ENCODE data around the gene CIBAR2. TPM values are rescaled to one million over a fixed set of nuclear protein-coding genes. Genes with fewer than 3 reads are reported as not detected.

Gene CIBAR2
- total and polyA plus RNA-seq, 2 experiments from 2014 or later, result not detected

- H3K4me1 ChIP-seq (ENCODE audit: insufficient read depth), result peaks cover 6% of the 10 kb centered on the region
- Mint-ChIP-seq H3K27ac (no peak overlapping the region), H3K4me1 (peaks cover 13% of the 10 kb centered on the region), H3K36me3 (ENCODE audit: low read depth) (no peaks in the 10 kb centered on the region; the same call in 2 of the 3 replicates), H3K4me3 (no peak overlapping the region), H3K9me3 (peaks cover 3% of the 10 kb centered on the region), H3K27me3 (ENCODE audit: insufficient read depth, low read depth, poor library complexity) (peaks cover 13% of the 10 kb centered on the region)
- no peaks in the 10 kb centered on the region for H4K20me1 ChIP-seq (replicated peaks; ENCODE audit: insufficient read depth)
- TF ChIP-seq ZNF331 (CRISPR knock-in tag; IDR thresholded peaks at IDR 0.05; ENCODE audit: low read depth) (no peak), CTCF (conservative IDR thresholded peaks at IDR 0.05; ENCODE audit: low read depth in 2 of 2) (no peak), EZH2 (IDR thresholded peaks at IDR 0.05; ENCODE audit: low read depth, unreplicated experiment) (no peak), JUNB (IDR thresholded peaks at IDR 0.05; ENCODE audit: unreplicated experiment) (no peak), NANOG (IDR thresholded peaks at IDR 0.05; ENCODE audit: borderline replicate concordance) (no peak), ETS1 (IDR thresholded peaks at IDR 0.05) (no peak), EZH2phosphoT487 (IDR thresholded peaks at IDR 0.05; ENCODE audit: unreplicated experiment) (no peak), REST (IDR thresholded peaks at IDR 0.05; ENCODE audit: unreplicated experiment) (no peak)
- no peaks in the 10 kb centered on the region for H3K27me3 ChIP-seq (ENCODE audit: insufficient read depth)
- DNase-seq (ENCODE audit: low spot score), result no peak
- H3K79me2 ChIP-seq (replicated peaks; ENCODE audit: insufficient read depth), result no peaks in the 10 kb centered on the region
- peaks cover 4% of the 10 kb centered on the region; the same call in 1 of the 2 replicates for H3K9me2 ChIP-seq (ENCODE audit: insufficient read depth)
- no peak for ATAC-seq
- H3K36me3 ChIP-seq (ENCODE audit: insufficient read depth), result no peaks in the 10 kb centered on the region
- H3K27ac ChIP-seq (ENCODE audit: low read depth), result no peak overlapping the region
- no peak overlapping the region for H3K4me2 ChIP-seq
- no peak overlapping the region for H3K4me3 ChIP-seq
- H2AFZ ChIP-seq, result no peak overlapping the region
- H3F3A ChIP-seq (replicated peaks; ENCODE audit: low read depth), result no peaks in the 10 kb centered on the region
These were observed 40.8 kb upstream of the CIBAR2 start for GRCh38 chr16:85153046-85153445.

GRCh38 chr16:85152414-85153030 lies 40.2 kb upstream of the CIBAR2 start:
- no peak overlapping the region for H3K4me2 ChIP-seq
- peaks cover 2% of the 10 kb centered on the region for H3K4me1 ChIP-seq (ENCODE audit: insufficient read depth)
- no peak overlapping the region for H3K4me3 ChIP-seq
- H3F3A ChIP-seq (replicated peaks; ENCODE audit: low read depth), result no peaks in the 10 kb centered on the region
- no peaks in the 10 kb centered on the region for H4K20me1 ChIP-seq (replicated peaks; ENCODE audit: insufficient read depth)
- Mint-ChIP-seq H3K9me3 (peaks cover 3% of the 10 kb centered on the region), H3K4me3 (no peak overlapping the region), H3K36me3 (ENCODE audit: low read depth) (no peaks in the 10 kb centered on the region; the same call in 2 of the 3 replicates), H3K4me1 (peaks cover 8% of the 10 kb centered on the region), H3K27ac (no peak overlapping the region), H3K27me3 (ENCODE audit: insufficient read depth, low read depth, poor library complexity) (peaks cover 12% of the 10 kb centered on the region)
- no peaks in the 10 kb centered on the region for H3K36me3 ChIP-seq (ENCODE audit: insufficient read depth)
- no peak overlapping the region for H2AFZ ChIP-seq
- no peaks in the 10 kb centered on the region for H3K27me3 ChIP-seq (ENCODE audit: insufficient read depth)
- DNase-seq (ENCODE audit: low spot score), result no peak
- no peak overlapping the region for H3K27ac ChIP-seq (ENCODE audit: low read depth)
- H3K79me2 ChIP-seq (replicated peaks; ENCODE audit: insufficient read depth), result no peaks in the 10 kb centered on the region
- no peak for ATAC-seq
- peaks cover 4% of the 10 kb centered on the region; the same call in 1 of the 2 replicates for H3K9me2 ChIP-seq (ENCODE audit: insufficient read depth)
- TF ChIP-seq CTCF (conservative IDR thresholded peaks at IDR 0.05; ENCODE audit: low read depth in 2 of 2), result no peak
- no peak for TF ChIP-seq STAT1 (IDR thresholded peaks at IDR 0.05; ENCODE audit: unreplicated experiment)
